Kidney epithelial cell (primary cell): ENCODE results near the gene UBE2M. TPM values are rescaled to one million over a fixed set of nuclear protein-coding genes. Genes with fewer than 3 reads are reported as not detected.

Experiments used
- DNase-seq: peaks from one replicate; pipeline ENCODE4 v3.0.0-alpha.2; 2010; ENCODE audit warnings: low read depth
- H3K27me3 ChIP-seq: 2 replicates; pipeline ENCODE4 v1.6.0; 2011; ENCODE audit warnings: low read length; ENCODE audit not compliant: control insufficient read depth, insufficient read depth
- H3K36me3 ChIP-seq: 2 replicates; pipeline ENCODE4 v1.5.1; 2011; ENCODE audit warnings: low read length; ENCODE audit not compliant: control insufficient read depth, insufficient read depth
- H3K4me3 ChIP-seq: 2 replicates; pipeline ENCODE4 v1.5.1; 2011; ENCODE audit warnings: low read depth, mild to moderate bottlenecking, control low read depth, low read length
- total RNA-seq: library from RNA; depleted of rRNA; stranded (reverse); fragments of >200 nt; gene quantifications from 2 replicates; pipeline ENCODE4 v1.2.3, GENCODE V29; 2015
- TF ChIP-seq, protein P1 (sequence below): IDR thresholded peaks from 2 replicates; pipeline ENCODE4 v1.5.1; 2011; ENCODE audit warnings: mild to moderate bottlenecking, moderate library complexity, low read length, control low read depth, inconsistent platforms; ENCODE audit not compliant: insufficient read depth, poor library complexity, severe bottlenecking

Gene UBE2M
- total RNA-seq, 1 donor from 2014 or later: 50.3 TPM

DNA sequence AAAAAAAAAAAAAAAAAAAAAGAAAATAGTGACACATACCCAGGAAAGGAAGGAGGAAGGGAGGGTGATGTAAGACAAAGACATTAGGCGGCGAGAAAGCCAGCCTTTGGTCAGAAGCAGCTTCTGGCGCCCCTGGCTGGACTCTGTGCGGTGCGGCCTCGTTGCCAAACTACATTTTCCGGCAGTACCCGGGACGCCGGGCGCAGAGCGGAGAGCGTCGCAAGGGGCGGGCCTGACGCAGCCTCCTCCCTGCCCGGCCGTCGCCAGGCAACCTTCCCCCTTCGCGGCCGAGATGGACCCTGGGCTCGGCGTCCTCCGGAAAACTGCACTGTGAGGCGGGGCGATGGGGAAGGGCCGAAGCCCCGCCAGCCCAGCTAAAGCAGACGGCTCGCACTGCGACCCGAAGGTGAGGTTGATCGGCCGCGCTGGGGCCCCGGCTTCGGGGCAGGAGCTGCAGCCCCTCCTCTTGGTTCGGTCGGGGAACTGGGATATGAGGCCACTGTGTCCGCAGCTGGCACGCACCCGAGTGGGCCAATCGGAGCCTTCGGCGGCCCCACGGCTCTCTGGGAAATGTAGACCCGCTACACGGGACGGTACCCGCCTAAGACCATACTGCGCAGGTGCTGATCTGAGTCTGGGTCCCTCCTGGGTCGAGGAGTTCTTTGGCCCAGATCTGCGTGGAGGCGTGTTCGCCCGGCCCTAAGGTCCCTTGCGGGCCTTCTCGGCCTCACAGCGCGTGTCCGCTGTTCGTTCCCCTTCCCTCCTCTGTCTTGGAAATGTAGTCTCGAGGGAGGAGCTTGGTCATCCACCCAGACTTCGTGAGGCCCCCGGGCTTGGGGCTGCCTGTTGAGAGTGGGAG is 17.0 kb upstream of the UBE2M start:
- peak overlapping the region; percentile 73 for H3K4me3 ChIP-seq
- TF ChIP-seq, protein P1, sequence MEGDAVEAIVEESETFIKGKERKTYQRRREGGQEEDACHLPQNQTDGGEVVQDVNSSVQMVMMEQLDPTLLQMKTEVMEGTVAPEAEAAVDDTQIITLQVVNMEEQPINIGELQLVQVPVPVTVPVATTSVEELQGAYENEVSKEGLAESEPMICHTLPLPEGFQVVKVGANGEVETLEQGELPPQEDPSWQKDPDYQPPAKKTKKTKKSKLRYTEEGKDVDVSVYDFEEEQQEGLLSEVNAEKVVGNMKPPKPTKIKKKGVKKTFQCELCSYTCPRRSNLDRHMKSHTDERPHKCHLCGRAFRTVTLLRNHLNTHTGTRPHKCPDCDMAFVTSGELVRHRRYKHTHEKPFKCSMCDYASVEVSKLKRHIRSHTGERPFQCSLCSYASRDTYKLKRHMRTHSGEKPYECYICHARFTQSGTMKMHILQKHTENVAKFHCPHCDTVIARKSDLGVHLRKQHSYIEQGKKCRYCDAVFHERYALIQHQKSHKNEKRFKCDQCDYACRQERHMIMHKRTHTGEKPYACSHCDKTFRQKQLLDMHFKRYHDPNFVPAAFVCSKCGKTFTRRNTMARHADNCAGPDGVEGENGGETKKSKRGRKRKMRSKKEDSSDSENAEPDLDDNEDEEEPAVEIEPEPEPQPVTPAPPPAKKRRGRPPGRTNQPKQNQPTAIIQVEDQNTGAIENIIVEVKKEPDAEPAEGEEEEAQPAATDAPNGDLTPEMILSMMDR: no peak
- no peak for DNase-seq
- H3K27me3 ChIP-seq: no peaks in the 10 kb centered on the region
- H3K36me3 ChIP-seq: no peaks in the 10 kb centered on the region

DNA sequence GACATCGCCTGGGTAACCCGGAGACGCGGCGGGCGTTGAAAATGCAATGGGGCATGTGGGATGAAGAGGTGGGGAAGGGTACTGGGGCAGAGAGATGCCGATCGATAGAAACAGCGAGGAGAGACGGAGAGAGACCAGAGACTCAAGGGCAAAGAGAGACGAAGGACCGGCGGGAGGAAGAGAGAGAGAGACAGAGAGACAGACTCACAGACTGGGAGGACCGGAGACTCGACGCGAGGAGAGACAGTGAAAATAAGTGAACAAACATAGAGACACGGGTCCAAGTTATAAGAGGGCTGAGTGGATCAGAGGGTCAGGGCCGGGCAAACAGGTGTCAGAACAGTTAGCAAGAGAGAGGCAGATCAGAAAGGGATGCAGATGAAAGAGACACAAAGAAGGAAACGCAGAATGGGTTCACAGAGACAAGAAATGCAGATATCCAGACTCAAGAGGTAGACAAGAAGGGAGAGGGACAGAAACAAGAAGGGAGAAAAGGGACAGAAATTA is 15.3 kb upstream of the UBE2M start:
- DNase-seq: no peak
- TF ChIP-seq, protein P1: no peak
- peak overlapping the region; percentile 64 for H3K4me3 ChIP-seq
- peaks cover 1% of the 10 kb centered on the region for H3K36me3 ChIP-seq
- H3K27me3 ChIP-seq: no peaks in the 10 kb centered on the region

GRCh38 chr19:58572818-58573657 is 14.6 kb upstream of the UBE2M start, which contains the start of gene MZF1:
Gene MZF1, minus strand, starts transcription at chr19:58573335. Its CDS starts 1,946 bp downstream, at chr19:58571389.
- TF ChIP-seq, protein P1: no peak
- DNase-seq: peak; percentile 100
- no peaks in the 10 kb centered on the region for H3K27me3 ChIP-seq

GRCh38 chr19:58572026-58572817 is 13.8 kb upstream of the UBE2M start:
- peaks cover 1% of the 10 kb centered on the region for H3K36me3 ChIP-seq
- TF ChIP-seq, protein P1: no peak
- peak overlapping the region; percentile 64 for H3K4me3 ChIP-seq
- no peaks in the 10 kb centered on the region for H3K27me3 ChIP-seq
- DNase-seq: no peak

More at GRCh38 chr19:58572818-58573657, 14.6 kb upstream of the UBE2M start, which contains the start of gene MZF1:
- Histone ChIP-seq H3K36me3 (peaks cover 1% of the 10 kb centered on the region), H3K4me3 (peak within 1 kb of the TSS; percentile 64)

- no peak for DNase-seq
- peaks cover 1% of the 10 kb centered on the region for H3K36me3 ChIP-seq
- TF ChIP-seq, protein P1: no peak
- no peaks in the 10 kb centered on the region for H3K27me3 ChIP-seq
- H3K4me3 ChIP-seq: no peak overlapping the region
Observed at GRCh38 chr19:58571575-58571947, 13.2 kb upstream of the UBE2M start.
